HG03575 (cell line): ENCODE data around the gene HOXA7.

Source experiments
- ATAC-seq: cut with Tn5 transposase; IDR thresholded peaks from one replicate; pipeline ENCODE4 v1.9.1; 2021; ENCODE audit not compliant: unreplicated experiment, insufficient number of reproducible peaks, low FRiP score; ENCODE audit errors: extremely low read depth

HOXA7 gene

DNA sequence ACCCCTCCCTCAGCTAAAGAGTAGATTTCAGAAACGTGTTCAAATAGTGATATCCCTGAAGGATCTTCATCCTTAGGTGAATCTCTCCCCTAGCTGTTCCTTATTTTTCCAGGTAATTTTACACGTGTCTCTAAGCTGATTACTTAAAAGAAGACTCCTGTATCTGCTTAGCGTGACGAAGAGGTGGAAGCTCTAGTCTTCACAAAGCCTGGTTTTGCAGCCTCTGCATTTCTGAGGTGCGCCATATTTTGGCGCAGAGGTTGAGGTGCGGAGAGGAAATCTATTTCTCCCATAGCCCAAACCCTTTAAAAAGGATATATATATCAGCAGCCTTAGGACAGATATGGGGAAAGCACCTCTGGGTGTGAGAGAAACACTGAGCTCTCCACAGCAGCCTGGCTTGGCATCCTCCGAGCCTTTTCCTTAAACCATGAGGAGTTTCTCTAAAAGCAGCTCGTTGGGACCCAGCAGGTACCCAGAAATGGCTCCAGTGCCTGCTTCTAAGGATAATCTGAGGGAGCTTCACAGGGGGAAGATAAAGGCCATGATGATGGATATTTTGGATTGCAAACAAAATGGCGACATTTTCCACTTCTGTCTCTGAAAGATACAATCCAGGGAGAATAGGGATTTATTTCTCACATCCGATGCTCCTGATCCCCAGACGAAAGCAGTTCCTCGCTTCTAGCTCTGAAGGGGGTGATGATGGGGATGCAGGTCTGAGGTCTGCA, 51.0 kb downstream of the HOXA7 start:
- no peak for ATAC-seq

DNA sequence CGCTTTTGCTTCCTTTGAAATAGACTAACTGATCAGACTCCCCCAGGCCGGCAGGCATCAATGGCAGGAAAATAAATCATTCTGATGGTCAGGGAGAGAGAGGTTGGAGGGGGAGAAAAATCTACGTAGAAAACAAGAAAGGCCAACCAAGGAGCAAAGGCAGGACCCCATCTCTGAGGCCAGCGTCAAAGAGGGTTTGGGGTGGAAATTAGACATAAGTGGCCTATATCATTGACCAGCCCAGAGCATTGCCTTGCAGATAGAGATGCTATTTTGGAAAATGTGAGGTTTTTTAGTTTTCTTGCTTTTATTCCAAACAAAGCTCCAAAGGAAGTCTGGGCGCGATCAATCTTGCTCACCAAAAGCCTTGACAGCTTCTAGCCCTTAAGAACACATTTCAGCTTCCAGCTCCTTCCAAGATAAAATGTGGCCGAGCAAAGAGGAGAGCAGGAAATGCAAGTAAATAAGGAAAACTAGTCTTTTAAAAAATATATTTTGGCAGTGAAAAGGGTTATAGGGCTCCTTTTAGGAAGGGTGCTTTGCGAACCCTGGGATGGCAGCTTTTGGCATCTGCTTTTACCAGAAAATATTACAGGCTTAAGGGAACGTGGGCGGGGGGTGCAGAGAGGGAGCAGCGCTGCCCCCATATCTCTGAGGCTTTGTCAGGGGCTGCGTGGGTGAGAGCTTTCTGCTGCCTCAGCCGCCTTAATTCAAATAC, 52.0 kb downstream of the HOXA7 start:
- no peak for ATAC-seq
